OCI-LY7 (cell line): ENCODE data around the gene NPEPL1. TPM values are rescaled to one million over a fixed set of nuclear protein-coding genes. Genes with fewer than 3 reads are reported as not detected.

ENCODE experiments used
- BruUV-seq: library from RNA; stranded (reverse); fragments of 400-500 nt; replicated peaks from 2 replicates; lab custom pipeline; 2021; lab: Mats Ljungman, UMichigan
- CTCF ChIA-PET: fragments of 300-600 bp; sonication (Branson Sonifier 250); formaldehyde crosslinking; loops from one replicate; lab custom pipeline; 2022; ENCODE audit warnings: antibody characterized with exemption; ENCODE audit not compliant: unreplicated experiment; lab: Charles Lee
- POLR2A ChIA-PET: fragments of 300-600 bp; sonication (Branson Sonifier 250); formaldehyde crosslinking; loops from one replicate; lab custom pipeline; 2022; ENCODE audit warnings: antibody characterized with exemption; lab: Charles Lee
- DNase-seq: peaks from one replicate; pipeline ENCODE4 v3.0.0-alpha.2; 2015; ENCODE audit warnings: low spot score
- H2AFZ ChIP-seq: fragments of 200-600 bp; sonication (generic), shearing (Covaris generic); 2 replicates; pipeline ENCODE4 v1.6.1; 2014; ENCODE audit warnings: mild to moderate bottlenecking, antibody characterized with exemption, low read length, moderate library complexity
- H3K27ac ChIP-seq: fragments of 200-600 bp; sonication (generic); 2 replicates; pipeline ENCODE4 v1.5.1; 2014; ENCODE audit warnings: mixed run types, low read depth, mild to moderate bottlenecking, moderate library complexity, low read length, inconsistent platforms; ENCODE audit not compliant: poor library complexity, severe bottlenecking
- H3K36me3 ChIP-seq: fragments of 200-600 bp; sonication (generic); 2 replicates; pipeline ENCODE4 v1.6.1; 2014; ENCODE audit warnings: mild to moderate bottlenecking, antibody characterized with exemption, low read length, moderate library complexity, mixed read lengths; ENCODE audit not compliant: insufficient read depth
- H3K4me1 ChIP-seq: fragments of 200-600 bp; sonication (generic); 2 replicates; pipeline ENCODE4 v1.5.1; 2014; ENCODE audit warnings: mild to moderate bottlenecking, low read length; ENCODE audit not compliant: insufficient read depth, poor library complexity, severe bottlenecking
- H3K4me2 ChIP-seq: fragments of 200-600 bp; sonication (generic); 2 replicates; pipeline ENCODE4 v1.6.1; 2014; ENCODE audit warnings: mild to moderate bottlenecking, low read length
- H3K4me3 ChIP-seq: fragments of 200-600 bp; sonication (generic); 2 replicates; pipeline ENCODE4 v1.5.1; 2014; ENCODE audit warnings: mild to moderate bottlenecking, low read depth, low read length; ENCODE audit not compliant: poor library complexity, severe bottlenecking
- H3K79me2 ChIP-seq: fragments of 200-600 bp; sonication (generic); 2 replicates; pipeline ENCODE4 v1.6.1; 2016; ENCODE audit warnings: low read depth, mild to moderate bottlenecking, low read length, moderate library complexity, mixed read lengths; ENCODE audit not compliant: insufficient read depth
- H3K9me2 ChIP-seq: fragments of 200-600 bp; sonication (generic); 2 replicates; pipeline ENCODE4 v1.6.1; 2016; ENCODE audit warnings: mild to moderate bottlenecking, low read length, mixed read lengths; ENCODE audit not compliant: insufficient read depth
- H3K9me3 ChIP-seq: fragments of 200-600 bp; sonication (generic); 2 replicates; pipeline ENCODE4 v1.6.1; 2014; ENCODE audit warnings: mild to moderate bottlenecking, mixed run types, low read length, mixed read lengths
- H4K20me1 ChIP-seq: fragments of 200-600 bp; sonication (generic); 2 replicates; pipeline ENCODE4 v1.6.1; 2014; ENCODE audit warnings: mild to moderate bottlenecking, antibody characterized with exemption, low read length, moderate library complexity, mixed read lengths; ENCODE audit not compliant: insufficient read depth
- CTCF ChIP-seq: fragments of 200-600 bp; sonication (generic); conservative IDR thresholded peaks from 2 replicates; pipeline ENCODE4 v1.5.1; 2014; ENCODE audit warnings: mild to moderate bottlenecking, antibody characterized with exemption, low read length, moderate library complexity, mixed read lengths
- EZH2phosphoT487 ChIP-seq: fragments of 200-600 bp; sonication (generic); IDR thresholded peaks from 2 replicates; pipeline ENCODE4 v1.6.1; 2018; ENCODE audit warnings: low read depth, borderline replicate concordance, mild to moderate bottlenecking, mixed run types, antibody characterized with exemption, low read length, moderate library complexity, mixed read lengths
- intact Hi-C: fragments of 100-400 bp; cut with micrococcal nuclease; formaldehyde crosslinking; loops from one replicate; pipeline ENCODE4 v1.10.0; 2022; ENCODE audit not compliant: unreplicated experiment
- total RNA-seq, 2 experiments: library from RNA; depleted of rRNA in 1 of 2; stranded (reverse); fragments of >200 nt in 1 of 2; shearing (Covaris generic) in 1 of 2; gene quantifications; 2 replicates each; pipeline ENCODE4 v1.2.3, GENCODE V29; 2014 to 2022

NPEPL1 gene
- total RNA-seq, 2 experiments from 2014 or later, result 3.4 to 11.5 TPM

GRCh38 chr20:58743929-58744534, 51.4 kb downstream of the NPEPL1 start:
- ChIA-PET POLR2A (no interaction called here), CTCF (no interaction called here)
- BruUV-seq, result no TSS peak
- no peaks in the 10 kb centered on the region for H4K20me1 ChIP-seq
- no peaks in the 10 kb centered on the region for H3K9me2 ChIP-seq
- H3K36me3 ChIP-seq, result no peaks in the 10 kb centered on the region
- TF ChIP-seq EZH2phosphoT487 (no peak), CTCF (no peak)
- no peaks in the 10 kb centered on the region for H3K79me2 ChIP-seq
- H3K27ac ChIP-seq, result no peak overlapping the region
- no peak for DNase-seq
- H3K9me3 ChIP-seq, result no peaks in the 10 kb centered on the region
- H3K4me2 ChIP-seq, result no peak overlapping the region
- H3K4me1 ChIP-seq, result no peaks in the 10 kb centered on the region
- H3K4me3 ChIP-seq, result no peak overlapping the region
- intact Hi-C loops, result no loop called here
- H2AFZ ChIP-seq, result no peak overlapping the region

GRCh38 chr20:58744836-58745235, 52.2 kb downstream of the NPEPL1 start:
- POLR2A ChIA-PET, result no interaction called here
- no peaks in the 10 kb centered on the region for H4K20me1 ChIP-seq
- no peak overlapping the region for H3K4me2 ChIP-seq
- BruUV-seq, result no TSS peak
- no peak for DNase-seq
- TF ChIP-seq CTCF, result no peak
- TF ChIP-seq EZH2phosphoT487, result no peak
- H3K9me2 ChIP-seq, result no peaks in the 10 kb centered on the region
- no peaks in the 10 kb centered on the region for H3K9me3 ChIP-seq
- no peak overlapping the region for H2AFZ ChIP-seq
- CTCF ChIA-PET, result no interaction called here
- H3K27ac ChIP-seq, result no peak overlapping the region
- no peaks in the 10 kb centered on the region for H3K36me3 ChIP-seq
- intact Hi-C loops, result no loop called here
- H3K4me3 ChIP-seq, result no peak overlapping the region
- H3K79me2 ChIP-seq, result no peaks in the 10 kb centered on the region
- H3K4me1 ChIP-seq, result no peaks in the 10 kb centered on the region

DNA sequence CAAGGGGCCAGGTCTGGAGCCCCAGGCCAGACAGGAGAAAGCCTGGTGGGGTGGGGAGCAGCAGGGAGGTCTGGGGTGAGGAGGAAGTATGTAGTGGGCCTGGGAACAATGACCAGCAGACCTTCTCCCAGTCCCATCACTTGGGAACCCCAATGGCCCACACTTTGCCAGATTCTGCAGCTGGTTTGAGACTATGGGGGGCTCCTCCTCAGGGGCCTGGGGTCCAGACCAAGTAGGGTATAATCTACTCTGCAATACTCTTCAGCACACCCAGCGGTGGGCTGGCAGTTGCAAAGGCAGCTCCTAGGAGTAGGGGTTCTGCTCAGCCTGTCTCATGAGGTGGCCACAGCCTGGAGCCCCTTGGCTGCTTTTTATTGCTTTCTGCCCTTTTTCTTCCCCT, 52.8 kb downstream of the NPEPL1 start:
- Histone ChIP-seq H3K9me3 (no peaks in the 10 kb centered on the region), H3K4me1 (no peaks in the 10 kb centered on the region), H4K20me1 (no peaks in the 10 kb centered on the region), H2AFZ (no peak overlapping the region), H3K9me2 (no peaks in the 10 kb centered on the region), H3K4me2 (no peak overlapping the region), H3K36me3 (no peaks in the 10 kb centered on the region), H3K27ac (no peak overlapping the region), H3K4me3 (no peak overlapping the region), H3K79me2 (no peaks in the 10 kb centered on the region)
- no TSS peak for BruUV-seq
- TF ChIP-seq EZH2phosphoT487 (no peak), CTCF (no peak)
- intact Hi-C loops, result no loop called here
- CTCF ChIA-PET, result no interaction called here
- POLR2A ChIA-PET, result no interaction called here
- DNase-seq, result no peak
